ENCODE data around the gene KCNC1. TPM values are rescaled to one million over a fixed set of nuclear protein-coding genes. Genes with fewer than 3 reads are reported as not detected.

The KCNC1 gene
- total and polyA plus RNA-seq, 2 of the 13 experiments (the other 11 are each of a cell fraction or from before 2014, with no cell fraction given), result 0.01 to 0.04 TPM

DNA sequence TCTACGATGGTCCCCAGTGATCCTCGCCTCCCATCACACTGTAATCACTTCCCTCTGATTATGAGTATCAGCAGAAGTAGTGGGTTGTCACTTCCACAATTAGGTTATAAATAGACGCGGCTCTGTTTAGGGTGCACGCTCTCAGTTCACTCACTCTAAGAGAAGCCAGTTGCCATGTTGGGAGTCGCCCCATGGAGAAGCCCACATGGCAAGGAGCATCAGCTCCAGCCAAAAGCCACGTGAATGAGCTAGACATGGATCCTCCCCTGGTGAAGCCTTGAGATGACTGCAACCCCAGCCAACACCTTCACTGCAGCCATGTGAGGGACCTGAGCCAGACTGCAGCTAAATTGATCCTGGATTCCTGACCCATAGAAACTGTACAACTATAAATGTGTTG, 41.6 kb upstream of the KCNC1 start:
- intact Hi-C loops (cut with micrococcal nuclease; ENCODE audit: unreplicated experiment), result no loop called here
- H2AFZ ChIP-seq (ENCODE audit: low read length), result no peak overlapping the region

More for the DNA sequence above, 41.6 kb upstream of the KCNC1 start:
- in situ Hi-C loops (cut with HindIII; ENCODE audit: extremely low pct_ligation_motif_present, low pct_unique_long_range_greater_than_20kb), result no loop called here
- Histone ChIP-seq H3K36me3 (replicated peaks in 1 of 2; ENCODE audit: control insufficient read depth in 1 of 2, insufficient read depth in 2 of 2, low read length in 2 of 2) (no peaks in the 10 kb centered on the region), H3K4me2 (ENCODE audit: low read depth, low read length) (no peak overlapping the region), H3K9ac (ENCODE audit: insufficient read depth, low read depth, low read length) (no peak overlapping the region), H3K4me3 (replicated peaks in 1 of 3; ENCODE audit: insufficient read depth in 1 of 3, low read depth in 2 of 3, low read length in 3 of 3) (no peak overlapping the region), H4K20me1 (ENCODE audit: insufficient read depth, low read length) (no peaks in the 10 kb centered on the region), H3K79me2 (ENCODE audit: insufficient read depth, low read length) (no peaks in the 10 kb centered on the region), H3K4me1 (ENCODE audit: insufficient read depth, low read length) (no peaks in the 10 kb centered on the region), H3K9me3 (ENCODE audit: low read length) (no peaks in the 10 kb centered on the region), H3K27me3 (ENCODE audit: control insufficient read depth in 1 of 2, insufficient read depth in 2 of 2, low read length in 2 of 2) (peaks cover 9 to 58% of the 10 kb centered on the region in 2 experiments), H3K27ac (ENCODE audit: extremely low read length, insufficient read depth, low read length) (no peak overlapping the region)
- no TSS peak for BruUV-seq (replicated peaks)
- ATAC-seq, result no peak
- POLR2A ChIA-PET, result no interaction called here
- DNase-seq (ENCODE audit: low spot score), result no peak
- TF ChIP-seq TCF12 (IDR thresholded peaks at IDR 0.05), result no peak
- no peak for TF ChIP-seq TCF12 (CRISPR knock-in tag; IDR thresholded peaks at IDR 0.05)
- no peak for TF ChIP-seq ZNF354B (CRISPR knock-in tag; IDR thresholded peaks at IDR 0.05)
- no peak for TF ChIP-seq ETV6 (CRISPR knock-in tag; conservative IDR thresholded peaks at IDR 0.05)
- TF ChIP-seq, protein P1, sequence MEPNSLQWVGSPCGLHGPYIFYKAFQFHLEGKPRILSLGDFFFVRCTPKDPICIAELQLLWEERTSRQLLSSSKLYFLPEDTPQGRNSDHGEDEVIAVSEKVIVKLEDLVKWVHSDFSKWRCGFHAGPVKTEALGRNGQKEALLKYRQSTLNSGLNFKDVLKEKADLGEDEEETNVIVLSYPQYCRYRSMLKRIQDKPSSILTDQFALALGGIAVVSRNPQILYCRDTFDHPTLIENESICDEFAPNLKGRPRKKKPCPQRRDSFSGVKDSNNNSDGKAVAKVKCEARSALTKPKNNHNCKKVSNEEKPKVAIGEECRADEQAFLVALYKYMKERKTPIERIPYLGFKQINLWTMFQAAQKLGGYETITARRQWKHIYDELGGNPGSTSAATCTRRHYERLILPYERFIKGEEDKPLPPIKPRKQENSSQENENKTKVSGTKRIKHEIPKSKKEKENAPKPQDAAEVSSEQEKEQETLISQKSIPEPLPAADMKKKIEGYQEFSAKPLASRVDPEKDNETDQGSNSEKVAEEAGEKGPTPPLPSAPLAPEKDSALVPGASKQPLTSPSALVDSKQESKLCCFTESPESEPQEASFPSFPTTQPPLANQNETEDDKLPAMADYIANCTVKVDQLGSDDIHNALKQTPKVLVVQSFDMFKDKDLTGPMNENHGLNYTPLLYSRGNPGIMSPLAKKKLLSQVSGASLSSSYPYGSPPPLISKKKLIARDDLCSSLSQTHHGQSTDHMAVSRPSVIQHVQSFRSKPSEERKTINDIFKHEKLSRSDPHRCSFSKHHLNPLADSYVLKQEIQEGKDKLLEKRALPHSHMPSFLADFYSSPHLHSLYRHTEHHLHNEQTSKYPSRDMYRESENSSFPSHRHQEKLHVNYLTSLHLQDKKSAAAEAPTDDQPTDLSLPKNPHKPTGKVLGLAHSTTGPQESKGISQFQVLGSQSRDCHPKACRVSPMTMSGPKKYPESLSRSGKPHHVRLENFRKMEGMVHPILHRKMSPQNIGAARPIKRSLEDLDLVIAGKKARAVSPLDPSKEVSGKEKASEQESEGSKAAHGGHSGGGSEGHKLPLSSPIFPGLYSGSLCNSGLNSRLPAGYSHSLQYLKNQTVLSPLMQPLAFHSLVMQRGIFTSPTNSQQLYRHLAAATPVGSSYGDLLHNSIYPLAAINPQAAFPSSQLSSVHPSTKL (CRISPR knock-in tag; IDR thresholded peaks at IDR 0.05), result no peak
- no peak for TF ChIP-seq SMC3 (IDR thresholded peaks at IDR 0.05; ENCODE audit: low read length)
- TF ChIP-seq ZNF33A (CRISPR knock-in tag; IDR thresholded peaks at IDR 0.05; ENCODE audit: borderline replicate concordance), result no peak
- no peak for TF ChIP-seq ZNF501 (CRISPR knock-in tag; IDR thresholded peaks at IDR 0.05)
- TF ChIP-seq, protein P2, sequence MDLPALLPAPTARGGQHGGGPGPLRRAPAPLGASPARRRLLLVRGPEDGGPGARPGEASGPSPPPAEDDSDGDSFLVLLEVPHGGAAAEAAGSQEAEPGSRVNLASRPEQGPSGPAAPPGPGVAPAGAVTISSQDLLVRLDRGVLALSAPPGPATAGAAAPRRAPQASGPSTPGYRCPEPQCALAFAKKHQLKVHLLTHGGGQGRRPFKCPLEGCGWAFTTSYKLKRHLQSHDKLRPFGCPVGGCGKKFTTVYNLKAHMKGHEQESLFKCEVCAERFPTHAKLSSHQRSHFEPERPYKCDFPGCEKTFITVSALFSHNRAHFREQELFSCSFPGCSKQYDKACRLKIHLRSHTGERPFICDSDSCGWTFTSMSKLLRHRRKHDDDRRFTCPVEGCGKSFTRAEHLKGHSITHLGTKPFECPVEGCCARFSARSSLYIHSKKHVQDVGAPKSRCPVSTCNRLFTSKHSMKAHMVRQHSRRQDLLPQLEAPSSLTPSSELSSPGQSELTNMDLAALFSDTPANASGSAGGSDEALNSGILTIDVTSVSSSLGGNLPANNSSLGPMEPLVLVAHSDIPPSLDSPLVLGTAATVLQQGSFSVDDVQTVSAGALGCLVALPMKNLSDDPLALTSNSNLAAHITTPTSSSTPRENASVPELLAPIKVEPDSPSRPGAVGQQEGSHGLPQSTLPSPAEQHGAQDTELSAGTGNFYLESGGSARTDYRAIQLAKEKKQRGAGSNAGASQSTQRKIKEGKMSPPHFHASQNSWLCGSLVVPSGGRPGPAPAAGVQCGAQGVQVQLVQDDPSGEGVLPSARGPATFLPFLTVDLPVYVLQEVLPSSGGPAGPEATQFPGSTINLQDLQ (CRISPR knock-in tag; IDR thresholded peaks at IDR 0.05), result no peak
- 4% methylated on average over 5 of the region's 7 CpGs for WGBS (ENCODE audit: low lambda C conversion rate)
- FAIRE-seq, result no peak
- CTCF ChIA-PET (ENCODE audit: low intra/inter-chr PET ratio, low total read pairs), result no interaction called here

Data from HepG2 (cell line).